ENCODE results near the gene TP53TG5.

The TP53TG5 gene

GRCh38 chr20:45378191-45378590, at the start of gene TP53TG5:
Gene TP53TG5, minus strand, starts transcription at chr20:45378325. Its CDS starts 89 bp downstream, at chr20:45378236.
- no peak for DNase-seq

GRCh38 chr20:45427236-45428149, 49.4 kb upstream of the TP53TG5 start:
- no peak for DNase-seq

- DNase-seq = no peak
Observed at GRCh38 chr20:45426320-45427016, 48.3 kb upstream of the TP53TG5 start.

- no peak for DNase-seq
Observed at GRCh38 chr20:45425561-45425960, 47.4 kb upstream of the TP53TG5 start.

GRCh38 chr20:45423700-45424099, 45.6 kb upstream of the TP53TG5 start:
- DNase-seq = no peak

- no peak for DNase-seq
Observed at GRCh38 chr20:45420125-45420524, 42.0 kb upstream of the TP53TG5 start.

GRCh38 chr20:45419188-45420091, 41.3 kb upstream of the TP53TG5 start:
- DNase-seq = no peak

GRCh38 chr20:45416917-45417316, 38.8 kb upstream of the TP53TG5 start:
- no peak for DNase-seq

GRCh38 chr20:45415822-45416637, 37.9 kb upstream of the TP53TG5 start, which contains the start of gene PIGT:
Gene PIGT, plus strand, starts transcription at chr20:45416141. Its CDS starts 16 bp downstream, at chr20:45416157.
- DNase-seq = peak; percentile 92

- DNase-seq = no peak
Observed at GRCh38 chr20:45413479-45413878, 35.4 kb upstream of the TP53TG5 start.

- no peak for DNase-seq
Observed at GRCh38 chr20:45412653-45413052, 34.5 kb upstream of the TP53TG5 start.

GRCh38 chr20:45410887-45411286, 32.8 kb upstream of the TP53TG5 start:
- no peak for DNase-seq

- DNase-seq = no peak
Observed at GRCh38 chr20:45409521-45410272, 31.6 kb upstream of the TP53TG5 start.

- no peak for DNase-seq
Observed at GRCh38 chr20:45408646-45409213, 30.6 kb upstream of the TP53TG5 start.

- DNase-seq = no peak
Observed at GRCh38 chr20:45407783-45408645, 29.9 kb upstream of the TP53TG5 start, which contains the start of gene DBNDD2. Gene DBNDD2, plus strand, starts transcription at chr20:45408289. Its CDS starts 179 bp downstream, at chr20:45408468.

- no peak for DNase-seq
Observed at GRCh38 chr20:45407067-45407745, 29.1 kb upstream of the TP53TG5 start.

- DNase-seq = peak; percentile 37
Observed at GRCh38 chr20:45406260-45407066, 28.3 kb upstream of the TP53TG5 start.
